PC-3 (cell line): Measurements from ENCODE around the gene PHAX. TPM values are rescaled to one million over a fixed set of nuclear protein-coding genes. Genes with fewer than 3 reads are reported as not detected.

Experiments
- ATAC-seq: fragments of 200-7000 bp; cut with Tn5 transposase; 2 replicates; pipeline ENCODE4 v1.9.1; 2020; ENCODE audit warnings: mild to moderate bottlenecking, moderate library complexity
- BruUV-seq: library from RNA; stranded (reverse); fragments of 400-500 nt; replicated peaks from 2 replicates; lab custom pipeline; 2021; lab: Mats Ljungman, UMichigan
- CTCF ChIA-PET: fragments of 300-600 bp; sonication (Branson Sonifier 250); formaldehyde crosslinking; loops from one replicate; lab custom pipeline; 2022; ENCODE audit warnings: antibody characterized with exemption; lab: Charles Lee
- POLR2A ChIA-PET: fragments of 300-600 bp; sonication (Branson Sonifier 250); formaldehyde crosslinking; loops from one replicate; lab custom pipeline; 2022; ENCODE audit warnings: antibody characterized with exemption; ENCODE audit not compliant: unreplicated experiment; lab: Charles Lee
- DNase-seq: peaks from one replicate; pipeline ENCODE4 v3.0.0-alpha.2; 2015
- H2AFZ ChIP-seq: fragments of 300-600 bp; sonication (generic); 2 replicates; pipeline ENCODE4 v1.6.0; 2016; ENCODE audit warnings: antibody characterized with exemption, low read length
- H3F3A ChIP-seq: fragments of 300-600 bp; sonication (generic); one replicate; pipeline ENCODE4 v1.6.0; 2017; ENCODE audit warnings: antibody characterized with exemption, low read length, control low read depth, mild to moderate bottlenecking; ENCODE audit not compliant: unreplicated experiment
- H3K27ac ChIP-seq: fragments of 300-600 bp; sonication (generic); 2 replicates; pipeline ENCODE4 v1.5.1; 2016; ENCODE audit warnings: mild to moderate bottlenecking, low read length
- H3K27me3 ChIP-seq: fragments of 300-600 bp; sonication (generic); 2 replicates; pipeline ENCODE4 v1.6.1; 2016; ENCODE audit warnings: low read length, mixed read lengths
- H3K36me3 ChIP-seq: fragments of 300-600 bp; sonication (generic); 2 replicates; pipeline ENCODE4 v1.6.1; 2016; ENCODE audit warnings: low read depth, mixed run types, low read length, mixed read lengths
- H3K4me1 ChIP-seq: fragments of 300-600 bp; sonication (generic); 2 replicates; pipeline ENCODE4 v1.5.1; 2016; ENCODE audit warnings: low read length; ENCODE audit not compliant: insufficient read depth
- H3K4me2 ChIP-seq: fragments of 300-600 bp; sonication (generic); 2 replicates; pipeline ENCODE4 v1.6.0; 2016; ENCODE audit warnings: low read length
- H3K4me3 ChIP-seq: fragments of 300-600 bp; sonication (generic); 2 replicates; pipeline ENCODE4 v1.5.1; 2016; ENCODE audit warnings: mild to moderate bottlenecking, low read length, mixed read lengths
- H3K79me2 ChIP-seq: fragments of 300-600 bp; sonication (generic); 2 replicates; pipeline ENCODE4 v1.6.1; 2017; ENCODE audit warnings: low read length, mixed read lengths
- H3K9ac ChIP-seq: fragments of 300-600 bp; sonication (generic); 2 replicates; pipeline ENCODE4 v1.6.0; 2016; ENCODE audit warnings: mild to moderate bottlenecking, low read length
- H3K9me2 ChIP-seq: fragments of 300-600 bp; sonication (generic); replicated peaks from 2 replicates; pipeline ENCODE4 v1.6.1; 2016; ENCODE audit warnings: mixed run types, low read length, mixed read lengths
- H3K9me3 ChIP-seq: fragments of 300-600 bp; sonication (generic); 2 replicates; pipeline ENCODE4 v1.6.1; 2016; ENCODE audit warnings: low read length, mixed read lengths
- H4K20me1 ChIP-seq: fragments of 300-600 bp; sonication (generic); 2 replicates; pipeline ENCODE4 v1.6.1; 2016; ENCODE audit warnings: low read length, mixed read lengths
- EZH2 ChIP-seq: fragments of 300-600 bp; sonication (generic); IDR thresholded peaks from one replicate; pipeline ENCODE4 v1.6.1; 2017; ENCODE audit warnings: antibody characterized with exemption, mild to moderate bottlenecking, low read length; ENCODE audit not compliant: unreplicated experiment
- EZH2phosphoT487 ChIP-seq: fragments of 300-600 bp; sonication (generic); IDR thresholded peaks from 2 replicates; pipeline ENCODE4 v1.6.1; 2018; ENCODE audit warnings: mild to moderate bottlenecking, antibody characterized with exemption, low read length, borderline replicate concordance
- intact Hi-C: fragments of 100-400 bp; cut with micrococcal nuclease; formaldehyde crosslinking; loops from 2 replicates; pipeline ENCODE4 v1.9.0; 2023
- total RNA-seq: library from RNA; depleted of rRNA; stranded (reverse); fragments of >200 nt; gene quantifications from 2 replicates; pipeline ENCODE4 v1.2.3, GENCODE V29; 2014
- TF ChIP-seq, protein P1 (sequence below): fragments of 300-600 bp; sonication (generic); conservative IDR thresholded peaks from 2 replicates; pipeline ENCODE4 v1.5.1; 2017; ENCODE audit warnings: antibody characterized with exemption, low read depth, mild to moderate bottlenecking, low read length

Gene PHAX
- total RNA-seq, 1 experiment from 2014 or later: 40.3 TPM

- no peak overlapping the region for H3K4me2 ChIP-seq
- no peak for ATAC-seq
- intact Hi-C loops: no loop called here
- no peaks in the 10 kb centered on the region for H3K27me3 ChIP-seq
- H3K9me2 ChIP-seq: no peaks in the 10 kb centered on the region
- no peak overlapping the region for H3K27ac ChIP-seq
- TF ChIP-seq EZH2 (no peak), EZH2phosphoT487 (no peak)
- TF ChIP-seq, protein P1, sequence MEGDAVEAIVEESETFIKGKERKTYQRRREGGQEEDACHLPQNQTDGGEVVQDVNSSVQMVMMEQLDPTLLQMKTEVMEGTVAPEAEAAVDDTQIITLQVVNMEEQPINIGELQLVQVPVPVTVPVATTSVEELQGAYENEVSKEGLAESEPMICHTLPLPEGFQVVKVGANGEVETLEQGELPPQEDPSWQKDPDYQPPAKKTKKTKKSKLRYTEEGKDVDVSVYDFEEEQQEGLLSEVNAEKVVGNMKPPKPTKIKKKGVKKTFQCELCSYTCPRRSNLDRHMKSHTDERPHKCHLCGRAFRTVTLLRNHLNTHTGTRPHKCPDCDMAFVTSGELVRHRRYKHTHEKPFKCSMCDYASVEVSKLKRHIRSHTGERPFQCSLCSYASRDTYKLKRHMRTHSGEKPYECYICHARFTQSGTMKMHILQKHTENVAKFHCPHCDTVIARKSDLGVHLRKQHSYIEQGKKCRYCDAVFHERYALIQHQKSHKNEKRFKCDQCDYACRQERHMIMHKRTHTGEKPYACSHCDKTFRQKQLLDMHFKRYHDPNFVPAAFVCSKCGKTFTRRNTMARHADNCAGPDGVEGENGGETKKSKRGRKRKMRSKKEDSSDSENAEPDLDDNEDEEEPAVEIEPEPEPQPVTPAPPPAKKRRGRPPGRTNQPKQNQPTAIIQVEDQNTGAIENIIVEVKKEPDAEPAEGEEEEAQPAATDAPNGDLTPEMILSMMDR: no peak
- H3K9me3 ChIP-seq: no peaks in the 10 kb centered on the region
- DNase-seq: no peak
- H3K9ac ChIP-seq: no peak overlapping the region
- no peaks in the 10 kb centered on the region for H3F3A ChIP-seq
- H3K79me2 ChIP-seq: no peaks in the 10 kb centered on the region
- H3K4me3 ChIP-seq: no peak overlapping the region
- ChIA-PET CTCF (no interaction called here), POLR2A (no interaction called here)
- no peaks in the 10 kb centered on the region for H4K20me1 ChIP-seq
- no TSS peak for BruUV-seq
- H3K36me3 ChIP-seq: no peaks in the 10 kb centered on the region
- H2AFZ ChIP-seq: no peak overlapping the region
- H3K4me1 ChIP-seq: no peaks in the 10 kb centered on the region
These were observed 36.2 kb downstream of the PHAX start for GRCh38 chr5:126636956-126637355.

DNA sequence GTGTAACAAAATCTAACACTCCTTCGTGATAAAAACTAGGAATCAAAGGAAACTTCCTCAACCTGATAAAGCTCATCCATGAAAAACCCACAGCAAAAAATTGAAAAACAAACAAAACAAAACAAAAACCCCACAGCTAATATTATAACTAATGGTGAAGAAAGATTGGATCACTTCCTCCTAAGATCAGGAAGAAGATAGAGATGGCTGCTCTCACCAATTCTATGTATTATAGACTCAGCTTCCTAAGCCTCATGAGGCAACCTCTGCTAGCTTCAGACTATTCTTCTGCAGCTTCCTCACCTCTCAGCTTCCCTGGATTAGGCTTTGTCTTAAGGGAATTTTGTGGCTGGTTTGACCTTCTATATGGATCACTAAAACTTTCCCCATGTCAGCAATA, 40.1 kb downstream of the PHAX start:
- H3K4me1 ChIP-seq: no peaks in the 10 kb centered on the region
- H3K4me3 ChIP-seq: no peak overlapping the region
- H3K9ac ChIP-seq: no peak overlapping the region
- no peak overlapping the region for H3K4me2 ChIP-seq
- BruUV-seq: no TSS peak
- intact Hi-C loops: no loop called here
- no peak for ATAC-seq
- H2AFZ ChIP-seq: no peak overlapping the region
- CTCF ChIA-PET: no interaction called here
- no peaks in the 10 kb centered on the region for H4K20me1 ChIP-seq
- H3K9me3 ChIP-seq: no peaks in the 10 kb centered on the region
- DNase-seq: no peak
- POLR2A ChIA-PET: no interaction called here
- H3K9me2 ChIP-seq: no peaks in the 10 kb centered on the region
- no peaks in the 10 kb centered on the region for H3K79me2 ChIP-seq
- H3K27ac ChIP-seq: no peak overlapping the region
- H3F3A ChIP-seq: no peaks in the 10 kb centered on the region
- no peaks in the 10 kb centered on the region for H3K36me3 ChIP-seq
- TF ChIP-seq EZH2phosphoT487: no peak
- TF ChIP-seq, protein P1: no peak
- no peak for TF ChIP-seq EZH2
- H3K27me3 ChIP-seq: no peaks in the 10 kb centered on the region

- Histone ChIP-seq H3K27me3 (no peaks in the 10 kb centered on the region), H3K27ac (no peak overlapping the region), H2AFZ (no peak overlapping the region), H3K79me2 (no peaks in the 10 kb centered on the region), H3F3A (no peaks in the 10 kb centered on the region), H3K4me1 (no peaks in the 10 kb centered on the region), H3K9me3 (no peaks in the 10 kb centered on the region), H4K20me1 (no peaks in the 10 kb centered on the region), H3K4me3 (no peak overlapping the region), H3K9ac (no peak overlapping the region), H3K36me3 (no peaks in the 10 kb centered on the region), H3K9me2 (no peaks in the 10 kb centered on the region), H3K4me2 (no peak overlapping the region)
- POLR2A ChIA-PET: interaction anchor here (0.7 kb wide), 1 partner anchor 47 kb away, joined by 3 read pairs; no protein-coding TSS in a partner anchor
- BruUV-seq: no TSS peak
- DNase-seq (no peak), ATAC-seq (no peak)
- TF ChIP-seq EZH2: no peak
- TF ChIP-seq, protein P1: no peak
- TF ChIP-seq EZH2phosphoT487: no peak
- CTCF ChIA-PET: no interaction called here
- intact Hi-C loops: no loop called here
These were observed 40.6 kb downstream of the PHAX start for GRCh38 chr5:126641387-126641786.
